SK-N-SH (cell line): Measurements from ENCODE around the gene LETM1. TPM values are rescaled to one million over a fixed set of nuclear protein-coding genes. Genes with fewer than 3 reads are reported as not detected.

Source experiments
- CTCF ChIA-PET: fragments of 300-600, 350-600 bp; formaldehyde crosslinking; extraction: SDS; loops from one replicate; lab custom pipeline; 2021; lab: Yijun Ruan, JAX
- POLR2A ChIA-PET: fragments of 350-600 bp; sonication (Branson Sonifier 250); formaldehyde crosslinking; extraction: SDS; loops from one replicate; lab custom pipeline; 2020; ENCODE audit warnings: antibody characterized with exemption, inconsistent platforms; lab: Yijun Ruan, JAX
- DNase-seq: peaks from one replicate; pipeline ENCODE4 v3.0.0; 2012
- H2AFZ ChIP-seq: fragments of 200-600 bp; sonication (generic); 2 replicates; pipeline ENCODE4 v1.8.1; 2016; ENCODE audit warnings: antibody characterized with exemption, mild to moderate bottlenecking, low read depth
- H3F3A ChIP-seq: fragments of 200-600 bp; sonication (generic); replicated peaks from 2 replicates; pipeline ENCODE3; 2016; ENCODE audit warnings: antibody characterized with exemption, mild to moderate bottlenecking; ENCODE audit not compliant: insufficient read depth
- H3K27ac ChIP-seq, 2 experiments: fragments of 200-500 bp in 1 of 2; fragments of 200-600 bp in 1 of 2; sonication (Bioruptor generic) in 1 of 2; sonication (generic), shearing (Covaris generic) in 1 of 2; 2 replicates each; pipeline versions ENCODE4 v1.5.1 to v1.6.1; 2014 to 2016; ENCODE audit warnings: low read depth in 2 of 2, inconsistent platforms in 1 of 2, low read length in 1 of 2, mild to moderate bottlenecking in 1 of 2, mixed read lengths in 1 of 2
- H3K27me3 ChIP-seq: fragments of 200-600 bp; sonication (generic), shearing (Covaris generic); 2 replicates; pipeline ENCODE4 v1.6.1; 2016; ENCODE audit warnings: mixed run types; ENCODE audit not compliant: insufficient read depth
- H3K36me3 ChIP-seq, 2 experiments: fragments of 200-500 bp in 1 of 2; fragments of 200-600 bp in 1 of 2; sonication (Bioruptor generic) in 1 of 2; sonication (generic) in 1 of 2; replicated peaks in 1 of 2; 2 replicates each; pipeline versions ENCODE3 to v1.5.1; 2014 to 2016; ENCODE audit warnings: low read length in 1 of 2, mild to moderate bottlenecking in 1 of 2; ENCODE audit not compliant: insufficient read depth in 2 of 2, control insufficient read depth in 1 of 2
- H3K4me1 ChIP-seq, 2 experiments: fragments of 200-500 bp in 1 of 2; fragments of 200-600 bp in 1 of 2; sonication (Bioruptor generic) in 1 of 2; sonication (generic), shearing (Covaris generic) in 1 of 2; 2 replicates each; pipeline versions ENCODE4 v1.5.1 to v1.6.1; 2014 to 2016; ENCODE audit warnings: low read depth in 1 of 2, low read length in 1 of 2, mixed run types in 1 of 2; ENCODE audit not compliant: insufficient read depth in 2 of 2, control insufficient read depth in 1 of 2
- H3K4me2 ChIP-seq: fragments of 200-600 bp; sonication (generic), shearing (Covaris generic); 2 replicates; pipeline ENCODE4 v1.6.1; 2017; ENCODE audit warnings: mixed run types
- H3K4me3 ChIP-seq, 2 experiments: fragments of 200-500 bp in 1 of 2; fragments of 200-600 bp in 1 of 2; sonication (Bioruptor generic) in 1 of 2; sonication (generic), shearing (Covaris generic) in 1 of 2; 2 replicates each; pipeline versions ENCODE4 v1.5.1 to v1.8.1; 2014 to 2016; ENCODE audit warnings: low read depth in 2 of 2, inconsistent platforms in 1 of 2, low read length in 1 of 2, mild to moderate bottlenecking in 1 of 2, mixed read lengths in 1 of 2, moderate library complexity in 1 of 2
- H3K79me2 ChIP-seq: fragments of 200-600 bp; sonication (generic); 2 replicates; pipeline ENCODE4 v1.8.1; 2017; ENCODE audit warnings: mild to moderate bottlenecking; ENCODE audit not compliant: insufficient read depth
- H3K9ac ChIP-seq: fragments of 200-600 bp; sonication (generic); 2 replicates; pipeline ENCODE4 v1.6.1; 2017; ENCODE audit warnings: mixed run types
- H3K9me2 ChIP-seq: fragments of 200-600 bp; sonication (generic); 2 replicates; pipeline ENCODE4 v1.6.1; 2017; ENCODE audit warnings: mixed run types
- H3K9me3 ChIP-seq: fragments of 200-600 bp; sonication (generic); 2 replicates; pipeline ENCODE4 v1.6.1; 2017; ENCODE audit warnings: mixed run types, mild to moderate bottlenecking, moderate library complexity
- H4K20me1 ChIP-seq: fragments of 200-600 bp; sonication (generic); 2 replicates; pipeline ENCODE4 v1.6.1; 2017; ENCODE audit warnings: mild to moderate bottlenecking, mixed run types; ENCODE audit not compliant: insufficient read depth
- CTCF ChIP-seq: fragments of 200-600 bp; sonication (generic); IDR thresholded peaks from 2 replicates; pipeline ENCODE4 v1.6.1; 2017; ENCODE audit warnings: antibody characterized with exemption, mild to moderate bottlenecking, moderate library complexity
- ELF1 ChIP-seq: IDR thresholded peaks from 2 replicates; pipeline ENCODE4 v1.4.0; 2012
- FOXM1 ChIP-seq: IDR thresholded peaks from 2 replicates; pipeline ENCODE4 v1.4.0; 2012; ENCODE audit warnings: low read depth, mild to moderate bottlenecking
- GATA2 ChIP-seq: sonication (generic); formaldehyde crosslinking; IDR thresholded peaks from 2 replicates; pipeline ENCODE4 v1.5.0; 2020; ENCODE audit warnings: mild to moderate bottlenecking, missing genetic modification reagents
- JUND ChIP-seq: IDR thresholded peaks from 2 replicates; pipeline ENCODE4 v1.4.0; 2012
- NRF1 ChIP-seq: IDR thresholded peaks from 2 replicates; pipeline ENCODE4 v1.6.1; 2012; ENCODE audit warnings: low read depth, mild to moderate bottlenecking, low read length
- POLR2AphosphoS5 ChIP-seq: IDR thresholded peaks from 2 replicates; pipeline ENCODE4 v1.6.1; 2012; ENCODE audit warnings: low read depth, low read length
- RAD21 ChIP-seq: IDR thresholded peaks from 2 replicates; pipeline ENCODE4 v1.6.1; 2012; ENCODE audit warnings: mild to moderate bottlenecking, low read length
- RFX5 ChIP-seq: IDR thresholded peaks from 2 replicates; pipeline ENCODE4 v1.6.1; 2012; ENCODE audit warnings: mild to moderate bottlenecking, improper control_type of control experiment, low read length
- SMC3 ChIP-seq: IDR thresholded peaks from 2 replicates; pipeline ENCODE4 v1.6.1; 2012; ENCODE audit warnings: low read depth, low read length, improper control_type of control experiment
- TCF12 ChIP-seq: IDR thresholded peaks from 2 replicates; pipeline ENCODE4 v1.4.0; 2012
- TEAD4 ChIP-seq: IDR thresholded peaks from 2 replicates; pipeline ENCODE4 v1.4.0; 2012; ENCODE audit warnings: mild to moderate bottlenecking, borderline replicate concordance; ENCODE audit not compliant: insufficient read depth
- USF2 ChIP-seq: fragments of 150-350 bp; IDR thresholded peaks from 2 replicates; pipeline ENCODE4 v1.6.1; 2017; ENCODE audit warnings: antibody characterized with exemption, low read length, low read depth, borderline replicate concordance
- WGBS: methylation state at CpG from one replicate; pipeline ENCODE4 v1.1.6; 2017; ENCODE audit warnings: low lambda C conversion rate; 5-methylcytosine and 5-hydroxymethylcytosine counted together
- polyA plus RNA-seq, 3 experiments: library from polyadenylated mRNA; depleted of rRNA; stranded (reverse); fragments of >200 nt; gene quantifications; 2 replicates each; pipeline ENCODE4 v1.2.3, GENCODE V29; 2012
- TF ChIP-seq, protein P1 (sequence below): IDR thresholded peaks from 2 replicates; pipeline ENCODE4 v1.4.0; 2012; ENCODE audit warnings: low read depth, borderline replicate concordance
- TF ChIP-seq, protein P2 (sequence below): IDR thresholded peaks from 2 replicates; pipeline ENCODE4 v1.4.0; 2012; ENCODE audit warnings: low read depth, borderline replicate concordance

Gene LETM1
- polyA plus RNA-seq, 1 of the 3 experiments (the other 2 are of a cell fraction), result 25.8 TPM

DNA sequence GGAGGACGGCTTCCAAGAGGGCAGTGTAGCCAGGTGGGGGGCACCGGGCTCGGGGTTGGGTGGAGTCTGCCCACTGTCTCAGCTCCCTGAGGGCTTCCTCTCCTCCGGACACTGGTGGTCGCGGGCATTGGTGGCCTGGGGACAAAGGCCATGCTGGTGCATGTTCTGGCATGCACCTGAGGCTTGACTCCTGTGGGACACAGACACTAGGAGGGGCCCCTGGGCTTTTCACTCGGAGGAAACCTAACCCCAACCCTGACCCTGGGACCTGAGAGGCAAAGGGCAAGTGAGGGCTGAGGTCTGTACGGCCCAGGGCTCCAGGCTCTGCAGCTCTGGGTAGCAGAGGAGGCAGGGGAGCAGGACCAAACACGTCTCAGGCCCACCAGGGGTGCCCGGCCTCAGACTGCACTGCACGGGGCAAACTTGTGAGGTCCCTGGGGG, 85.1 kb downstream of the LETM1 start:
- no peak overlapping the region for H3K27ac ChIP-seq
- no peak overlapping the region for H3K4me3 ChIP-seq
- H3K27me3 ChIP-seq, result no peaks in the 10 kb centered on the region
- ChIA-PET POLR2A (no interaction called here), CTCF (interaction anchor here (1.1 kb wide), 1 partner anchor 129 kb away, joined by 3 read pairs; no protein-coding TSS in a partner anchor)
- no peak overlapping the region for H3K9ac ChIP-seq
- peaks cover 0 to 33% of the 10 kb centered on the region in 2 experiments; a peak in 1 of 4 replicates for H3K4me1 ChIP-seq
- WGBS, result 86% methylated on average over 3 of the region's 11 CpGs
- H2AFZ ChIP-seq, result no peak overlapping the region
- H4K20me1 ChIP-seq, result no peaks in the 10 kb centered on the region
- TF ChIP-seq RAD21, result no peak
- no peak for TF ChIP-seq CTCF
- TF ChIP-seq POLR2AphosphoS5, result no peak
- TF ChIP-seq NRF1, result no peak
- TF ChIP-seq ELF1, result no peak
- TF ChIP-seq USF2, result no peak
- no peak for TF ChIP-seq FOXM1
- no peak for TF ChIP-seq SMC3
- no peak for TF ChIP-seq TEAD4
- no peak for TF ChIP-seq RFX5
- TF ChIP-seq, protein P1, sequence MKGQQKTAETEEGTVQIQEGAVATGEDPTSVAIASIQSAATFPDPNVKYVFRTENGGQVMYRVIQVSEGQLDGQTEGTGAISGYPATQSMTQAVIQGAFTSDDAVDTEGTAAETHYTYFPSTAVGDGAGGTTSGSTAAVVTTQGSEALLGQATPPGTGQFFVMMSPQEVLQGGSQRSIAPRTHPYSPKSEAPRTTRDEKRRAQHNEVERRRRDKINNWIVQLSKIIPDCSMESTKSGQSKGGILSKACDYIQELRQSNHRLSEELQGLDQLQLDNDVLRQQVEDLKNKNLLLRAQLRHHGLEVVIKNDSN, result no peak
- no peak for TF ChIP-seq JUND
- TF ChIP-seq GATA2 (CRISPR knock-in tag), result no peak
- no peak for TF ChIP-seq TCF12
- TF ChIP-seq, protein P2, sequence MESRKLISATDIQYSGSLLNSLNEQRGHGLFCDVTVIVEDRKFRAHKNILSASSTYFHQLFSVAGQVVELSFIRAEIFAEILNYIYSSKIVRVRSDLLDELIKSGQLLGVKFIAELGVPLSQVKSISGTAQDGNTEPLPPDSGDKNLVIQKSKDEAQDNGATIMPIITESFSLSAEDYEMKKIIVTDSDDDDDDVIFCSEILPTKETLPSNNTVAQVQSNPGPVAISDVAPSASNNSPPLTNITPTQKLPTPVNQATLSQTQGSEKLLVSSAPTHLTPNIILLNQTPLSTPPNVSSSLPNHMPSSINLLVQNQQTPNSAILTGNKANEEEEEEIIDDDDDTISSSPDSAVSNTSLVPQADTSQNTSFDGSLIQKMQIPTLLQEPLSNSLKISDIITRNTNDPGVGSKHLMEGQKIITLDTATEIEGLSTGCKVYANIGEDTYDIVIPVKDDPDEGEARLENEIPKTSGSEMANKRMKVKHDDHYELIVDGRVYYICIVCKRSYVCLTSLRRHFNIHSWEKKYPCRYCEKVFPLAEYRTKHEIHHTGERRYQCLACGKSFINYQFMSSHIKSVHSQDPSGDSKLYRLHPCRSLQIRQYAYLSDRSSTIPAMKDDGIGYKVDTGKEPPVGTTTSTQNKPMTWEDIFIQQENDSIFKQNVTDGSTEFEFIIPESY, result no peak
- no peaks in the 10 kb centered on the region for H3K9me2 ChIP-seq
- H3K36me3 ChIP-seq, result no peaks in the 10 kb centered on the region
- no peak for DNase-seq
- no peak overlapping the region for H3K4me2 ChIP-seq
- no peaks in the 10 kb centered on the region for H3K79me2 ChIP-seq
- no peaks in the 10 kb centered on the region for H3K9me3 ChIP-seq
- H3F3A ChIP-seq, result no peaks in the 10 kb centered on the region
